Epithelial cell of proximal tubule (primary cell): Measurements from ENCODE around the gene ALG8. TPM values are rescaled to one million over a fixed set of nuclear protein-coding genes. Genes with fewer than 3 reads are reported as not detected.

Source experiments
- DNase-seq: peaks from one replicate; pipeline ENCODE4 v3.0.0-alpha.2; 2011; ENCODE audit warnings: low read depth
- H3K4me3 ChIP-seq: 2 replicates; pipeline ENCODE4 v1.5.1; 2011; ENCODE audit warnings: low read depth, mild to moderate bottlenecking, low read length
- total RNA-seq: library from RNA; depleted of rRNA; stranded (reverse); fragments of >200 nt; gene quantifications from 2 replicates; pipeline ENCODE4 v1.2.3, GENCODE V29; 2015
- TF ChIP-seq, protein P1 (sequence below): conservative IDR thresholded peaks from 2 replicates; pipeline ENCODE4 v1.5.1; 2012; ENCODE audit warnings: low read depth, mild to moderate bottlenecking, low read length

The ALG8 gene
- total RNA-seq, 1 donor from 2014 or later = 38.1 TPM

DNA sequence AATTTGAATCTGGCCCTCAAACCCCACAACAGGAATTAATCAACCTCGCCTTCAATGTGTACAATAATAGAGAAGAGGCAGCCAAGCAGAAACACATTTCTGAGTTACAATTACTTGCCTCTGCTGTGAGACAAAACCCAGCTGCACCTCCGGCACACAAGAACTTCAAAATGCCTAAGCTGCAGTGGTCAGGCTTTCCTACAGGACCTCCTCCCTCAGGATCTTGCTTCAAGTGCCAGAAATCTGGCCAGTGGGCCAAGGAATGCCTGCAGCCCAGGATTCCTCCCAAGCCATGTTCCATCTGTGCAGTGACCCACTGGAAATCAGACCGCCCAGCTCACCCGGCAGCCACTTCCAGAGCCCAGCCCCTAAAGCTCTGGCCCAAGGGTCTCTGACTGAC lies 56.4 kb downstream of the ALG8 start:
- TF ChIP-seq, protein P1, sequence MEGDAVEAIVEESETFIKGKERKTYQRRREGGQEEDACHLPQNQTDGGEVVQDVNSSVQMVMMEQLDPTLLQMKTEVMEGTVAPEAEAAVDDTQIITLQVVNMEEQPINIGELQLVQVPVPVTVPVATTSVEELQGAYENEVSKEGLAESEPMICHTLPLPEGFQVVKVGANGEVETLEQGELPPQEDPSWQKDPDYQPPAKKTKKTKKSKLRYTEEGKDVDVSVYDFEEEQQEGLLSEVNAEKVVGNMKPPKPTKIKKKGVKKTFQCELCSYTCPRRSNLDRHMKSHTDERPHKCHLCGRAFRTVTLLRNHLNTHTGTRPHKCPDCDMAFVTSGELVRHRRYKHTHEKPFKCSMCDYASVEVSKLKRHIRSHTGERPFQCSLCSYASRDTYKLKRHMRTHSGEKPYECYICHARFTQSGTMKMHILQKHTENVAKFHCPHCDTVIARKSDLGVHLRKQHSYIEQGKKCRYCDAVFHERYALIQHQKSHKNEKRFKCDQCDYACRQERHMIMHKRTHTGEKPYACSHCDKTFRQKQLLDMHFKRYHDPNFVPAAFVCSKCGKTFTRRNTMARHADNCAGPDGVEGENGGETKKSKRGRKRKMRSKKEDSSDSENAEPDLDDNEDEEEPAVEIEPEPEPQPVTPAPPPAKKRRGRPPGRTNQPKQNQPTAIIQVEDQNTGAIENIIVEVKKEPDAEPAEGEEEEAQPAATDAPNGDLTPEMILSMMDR = no peak
- no peak for DNase-seq
- no peak overlapping the region for H3K4me3 ChIP-seq

DNA sequence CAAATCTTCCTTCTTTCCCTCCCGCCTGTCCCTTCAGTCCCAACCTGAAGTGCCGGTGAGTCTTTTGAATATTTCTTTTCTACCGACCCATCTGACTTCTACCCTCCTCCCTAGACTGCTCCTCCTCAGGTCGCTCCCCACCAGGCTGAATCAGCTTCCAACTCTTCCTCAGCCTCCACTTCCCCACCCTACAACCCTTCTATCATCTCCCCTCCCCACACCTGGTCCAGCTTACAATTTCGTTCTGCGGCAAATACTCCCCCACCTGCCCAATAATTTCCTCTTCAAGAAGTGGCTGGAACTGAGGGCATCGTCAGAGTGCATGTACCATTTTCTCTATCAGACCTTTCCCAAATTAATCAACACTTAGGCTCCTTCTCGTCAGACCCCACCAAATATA lies 57.3 kb downstream of the ALG8 start:
- no peak for DNase-seq

DNA sequence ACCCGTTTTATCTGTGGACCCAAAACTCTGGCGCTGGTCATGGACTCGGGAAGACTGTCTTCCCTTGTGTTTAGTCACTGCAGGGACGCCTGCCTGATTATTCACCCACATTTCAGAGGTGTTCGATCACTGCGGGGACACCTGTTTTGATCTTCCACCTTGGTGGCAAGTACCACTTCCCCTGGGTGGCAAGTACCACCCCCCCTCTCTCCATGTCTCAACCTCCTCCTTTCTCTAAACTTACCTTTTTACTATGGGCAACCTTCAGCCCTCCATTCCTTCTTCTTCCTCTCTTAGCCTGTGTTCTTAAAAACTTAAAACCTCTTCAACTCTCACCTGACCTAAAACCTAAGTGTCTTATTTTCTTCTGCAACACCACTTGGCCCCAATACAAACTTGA lies 57.8 kb downstream of the ALG8 start:
- no peak overlapping the region for H3K4me3 ChIP-seq
- no peak for DNase-seq
- TF ChIP-seq, protein P1 = no peak

More for the DNA sequence above, 57.3 kb downstream of the ALG8 start:
- no peak overlapping the region for H3K4me3 ChIP-seq
- TF ChIP-seq, protein P1 = no peak

DNA sequence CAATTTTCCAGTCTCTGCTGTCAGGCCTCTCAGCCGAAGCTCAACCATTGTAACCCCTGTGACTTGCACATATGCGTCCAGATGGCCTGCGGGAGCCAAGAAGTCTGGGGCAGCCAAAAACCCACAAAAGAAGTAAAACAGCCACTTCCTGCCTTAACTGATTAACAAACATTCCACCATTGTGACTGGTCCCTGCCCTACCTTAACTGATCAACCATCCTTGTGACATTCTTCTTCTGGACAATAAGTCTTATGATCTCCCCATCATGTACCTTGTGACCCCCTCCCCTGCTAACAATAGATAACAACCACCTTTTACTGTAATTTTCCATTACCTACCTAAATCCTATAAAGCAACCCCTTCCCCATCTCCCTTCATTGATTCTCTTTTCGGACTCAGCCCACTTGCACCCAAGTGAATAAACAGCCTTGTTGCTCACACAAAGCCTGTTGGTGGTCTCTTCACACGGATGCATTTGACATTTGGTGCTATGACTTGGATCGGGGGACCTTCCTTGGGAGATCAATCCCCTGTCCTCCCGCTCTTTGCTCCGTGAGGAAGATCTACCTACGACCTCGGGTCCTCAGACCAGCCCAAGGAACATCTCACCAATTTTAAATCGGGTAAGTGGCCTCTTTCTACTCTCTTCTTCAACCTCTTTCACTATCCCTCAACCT lies 58.5 kb downstream of the ALG8 start:
- TF ChIP-seq, protein P1 = no peak
- no peak for DNase-seq
- H3K4me3 ChIP-seq = no peak overlapping the region

DNA sequence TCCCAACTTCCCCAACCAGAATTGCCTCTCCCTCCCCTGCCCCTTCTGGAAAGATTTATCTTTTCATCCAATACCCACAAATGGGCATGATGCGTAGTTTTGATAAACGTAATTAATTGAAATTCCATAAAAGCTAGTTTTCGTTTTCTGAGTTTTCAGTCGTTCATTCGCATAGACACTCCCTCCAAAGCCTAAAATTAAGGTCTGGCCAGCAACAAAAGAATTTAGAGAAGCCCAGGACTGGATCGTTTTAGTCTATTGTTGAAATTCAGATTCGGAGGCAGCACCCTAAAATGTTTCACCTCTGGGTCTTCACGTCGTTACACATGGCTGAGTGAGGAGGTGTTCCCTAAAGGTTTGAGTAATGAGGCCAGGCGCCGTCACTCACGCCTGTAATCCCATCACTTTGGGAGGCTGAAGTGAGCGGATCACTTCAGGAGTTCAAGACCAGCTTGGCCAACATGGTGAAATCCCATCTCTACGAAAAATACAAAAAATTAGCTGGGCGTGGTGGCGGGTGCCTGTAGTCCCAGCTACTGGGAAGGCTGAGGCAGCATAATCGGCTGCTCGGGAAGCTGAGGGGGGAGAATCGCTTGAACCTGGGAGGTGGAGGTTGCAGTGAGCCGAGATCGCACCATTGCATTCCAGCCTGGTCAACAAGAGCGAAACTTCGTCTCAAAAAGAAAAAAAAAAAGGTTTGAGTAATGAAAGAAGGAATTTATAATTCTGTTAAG lies 59.2 kb downstream of the ALG8 start:
- TF ChIP-seq, protein P1 = no peak
- peak overlapping the region; percentile 94 for H3K4me3 ChIP-seq
- no peak for DNase-seq

DNA sequence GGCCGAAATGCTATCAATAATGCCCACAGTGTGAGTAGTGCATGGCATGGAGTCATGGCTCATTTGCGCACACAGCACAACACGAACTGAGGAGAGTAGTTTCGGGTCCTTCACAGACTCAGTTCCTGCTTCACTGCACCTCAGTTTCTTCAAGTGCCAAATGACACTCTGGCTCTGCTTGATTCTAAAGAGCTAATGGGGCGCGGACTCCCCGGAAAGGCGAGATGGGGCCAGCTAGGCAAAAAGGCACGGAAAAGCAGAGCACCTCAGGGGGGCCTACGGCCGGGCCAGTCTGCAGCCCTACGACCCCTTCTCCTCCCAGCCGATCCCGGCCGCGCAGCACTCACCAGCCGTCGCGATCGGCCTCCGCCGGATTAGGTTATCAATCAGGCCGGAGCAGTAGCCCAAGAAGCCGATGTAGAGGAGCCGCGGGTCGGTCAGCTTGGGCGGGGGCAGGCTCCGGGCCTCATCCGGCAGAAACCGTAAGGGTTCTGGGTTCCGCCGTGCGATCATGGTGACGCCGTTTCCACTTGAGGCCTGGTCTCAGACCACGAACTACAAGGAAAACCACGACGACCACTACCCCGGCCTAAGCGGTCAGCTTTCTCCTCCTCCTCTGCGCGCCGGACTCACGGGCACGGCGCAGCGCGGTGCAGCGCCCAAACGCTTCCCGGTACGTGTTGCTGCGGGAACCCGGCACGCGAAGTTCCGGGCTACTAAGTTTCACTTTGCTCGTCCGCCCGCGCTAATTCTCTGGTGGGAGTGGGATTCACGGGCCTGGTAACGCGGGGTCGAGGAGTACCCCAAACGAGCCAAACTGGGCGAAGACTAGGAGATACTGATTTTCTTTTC lies 60.0 kb downstream of the ALG8 start, which contains the start of gene NDUFC2:
Gene NDUFC2 (minus strand): TSS at position 631 of the 852 bp plus-strand sequence. CDS start 118 bp downstream, at position 513.
- DNase-seq = no peak
- peak within 1 kb of the TSS; percentile 94 for H3K4me3 ChIP-seq
- TF ChIP-seq, protein P1 = no peak
